ENCODE results near the gene LANCL2. TPM values are rescaled to one million over a fixed set of nuclear protein-coding genes. Genes with fewer than 3 reads are reported as not detected.

The LANCL2 gene
- total RNA-seq, 3 donors from 2014 or later (not counting 1 experiment from before 2014, with no cell fraction given): 7.2 to 9.4 (median 8.3) TPM

DNA sequence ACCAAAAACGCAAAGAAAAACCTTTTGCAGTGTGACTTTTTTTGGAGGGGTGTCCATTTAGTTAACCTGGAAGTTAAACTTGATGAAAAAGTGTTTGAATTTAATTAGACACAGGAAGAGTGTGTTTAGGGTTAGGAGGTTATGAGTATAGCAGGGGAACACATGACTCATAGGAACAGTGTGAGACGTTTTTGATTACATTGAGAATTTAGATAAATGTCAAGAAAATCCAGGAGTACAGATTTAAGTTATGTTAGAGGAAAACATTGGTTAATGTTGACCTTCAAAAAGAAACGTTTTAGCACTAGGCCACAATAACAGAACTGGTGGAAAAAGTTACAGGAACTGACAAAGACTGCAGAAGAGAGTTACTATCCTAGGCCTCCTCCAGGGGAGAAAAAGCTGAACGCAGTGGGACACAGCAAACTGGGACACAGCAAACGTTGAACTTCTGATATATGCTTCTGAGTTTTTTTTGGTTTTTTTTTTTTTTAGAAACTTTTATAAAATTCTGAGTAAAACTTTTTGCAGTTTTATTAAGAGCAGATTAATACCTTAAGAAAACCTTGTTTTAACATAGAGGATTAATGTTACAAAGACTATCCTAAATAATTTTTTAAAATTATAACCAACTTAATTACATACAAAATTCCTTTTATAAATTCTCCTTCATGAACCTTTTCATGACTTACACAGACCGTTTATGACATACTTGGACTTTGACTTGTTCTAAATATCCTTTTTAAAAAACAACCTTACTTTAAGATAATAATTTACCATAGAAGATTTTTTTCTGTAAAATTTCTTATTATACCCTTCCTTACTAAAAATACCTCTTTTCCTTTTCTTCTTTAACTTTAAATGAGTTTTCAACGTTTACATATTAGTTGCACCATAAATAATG lies 22.2 kb downstream of the LANCL2 start:
- peaks cover 5 to 21% of the 10 kb centered on the region in 2 donors for H3K9me3 Mint-ChIP-seq
- Histone ChIP-seq H3K9me3 (ENCODE audit: control insufficient read depth, insufficient read depth, low read length) (peaks cover 12% of the 10 kb centered on the region), H3K36me3 (ENCODE audit: control insufficient read depth, insufficient read depth, low read length) (no peaks in the 10 kb centered on the region), H3K4me1 (ENCODE audit: control insufficient read depth, insufficient read depth, low read length) (no peaks in the 10 kb centered on the region), H3K27me3 (ENCODE audit: control insufficient read depth, insufficient read depth, low read length) (no peaks in the 10 kb centered on the region), H3K27ac (ENCODE audit: low read length) (no peak overlapping the region), H3K4me3 (ENCODE audit: low read length) (no peak overlapping the region)
- H3K27ac Mint-ChIP-seq: no peak overlapping the region
- WGBS (ENCODE audit: insufficient coverage): 80% methylated on average over 5 of the region's 7 CpGs
- H3K4me1 Mint-ChIP-seq: peaks cover 0 to 11% of the 10 kb centered on the region in 2 donors
- TF ChIP-seq, protein P1, sequence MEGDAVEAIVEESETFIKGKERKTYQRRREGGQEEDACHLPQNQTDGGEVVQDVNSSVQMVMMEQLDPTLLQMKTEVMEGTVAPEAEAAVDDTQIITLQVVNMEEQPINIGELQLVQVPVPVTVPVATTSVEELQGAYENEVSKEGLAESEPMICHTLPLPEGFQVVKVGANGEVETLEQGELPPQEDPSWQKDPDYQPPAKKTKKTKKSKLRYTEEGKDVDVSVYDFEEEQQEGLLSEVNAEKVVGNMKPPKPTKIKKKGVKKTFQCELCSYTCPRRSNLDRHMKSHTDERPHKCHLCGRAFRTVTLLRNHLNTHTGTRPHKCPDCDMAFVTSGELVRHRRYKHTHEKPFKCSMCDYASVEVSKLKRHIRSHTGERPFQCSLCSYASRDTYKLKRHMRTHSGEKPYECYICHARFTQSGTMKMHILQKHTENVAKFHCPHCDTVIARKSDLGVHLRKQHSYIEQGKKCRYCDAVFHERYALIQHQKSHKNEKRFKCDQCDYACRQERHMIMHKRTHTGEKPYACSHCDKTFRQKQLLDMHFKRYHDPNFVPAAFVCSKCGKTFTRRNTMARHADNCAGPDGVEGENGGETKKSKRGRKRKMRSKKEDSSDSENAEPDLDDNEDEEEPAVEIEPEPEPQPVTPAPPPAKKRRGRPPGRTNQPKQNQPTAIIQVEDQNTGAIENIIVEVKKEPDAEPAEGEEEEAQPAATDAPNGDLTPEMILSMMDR (IDR thresholded peaks at IDR 0.05): no peak
- intact Hi-C loops (cut with micrococcal nuclease): no loop called here
- H3K36me3 Mint-ChIP-seq: peaks cover 23% of the 10 kb centered on the region
- H3K4me3 Mint-ChIP-seq: no peak overlapping the region
- no peak for DNase-seq
- no peak for ATAC-seq
- no peaks in the 10 kb centered on the region for H3K27me3 Mint-ChIP-seq (ENCODE audit: low read depth in 2 of 2)

DNA sequence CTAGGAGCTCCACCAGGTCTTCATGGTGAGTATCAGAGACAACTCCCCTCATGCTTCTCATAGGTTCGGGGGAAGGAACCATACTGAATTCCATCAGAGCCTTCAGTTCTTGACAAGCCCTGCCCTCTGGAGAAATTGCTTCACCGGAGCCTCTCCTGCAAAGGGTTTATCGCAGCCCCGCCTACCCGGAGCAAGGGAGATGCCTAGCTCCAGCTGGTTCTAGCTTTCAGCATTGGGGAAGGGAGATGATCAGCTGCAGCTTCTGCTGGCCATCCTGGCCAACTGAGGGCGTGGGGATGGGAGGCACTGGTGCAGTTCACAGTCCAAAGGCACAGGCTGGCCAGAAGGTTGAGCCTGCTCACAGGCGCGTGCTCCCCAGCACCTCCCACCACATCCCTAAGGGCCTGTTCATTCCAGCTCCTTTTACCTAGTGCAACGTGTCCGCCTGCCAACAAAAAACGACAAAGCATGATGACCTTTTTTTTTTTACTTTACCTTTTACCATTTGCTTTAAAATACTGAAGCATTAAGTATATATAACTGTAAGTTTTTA lies 31.2 kb downstream of the LANCL2 start:
- Histone ChIP-seq H3K4me1 (ENCODE audit: control insufficient read depth, insufficient read depth, low read length) (no peaks in the 10 kb centered on the region), H3K27ac (ENCODE audit: low read length) (no peak overlapping the region), H3K36me3 (ENCODE audit: control insufficient read depth, insufficient read depth, low read length) (peaks cover 2% of the 10 kb centered on the region), H3K4me3 (ENCODE audit: low read length) (no peak overlapping the region), H3K27me3 (ENCODE audit: control insufficient read depth, insufficient read depth, low read length) (no peaks in the 10 kb centered on the region), H3K9me3 (ENCODE audit: control insufficient read depth, insufficient read depth, low read length) (no peaks in the 10 kb centered on the region)
- ATAC-seq: no peak
- TF ChIP-seq, protein P1 (IDR thresholded peaks at IDR 0.05): no peak
- no peaks in the 10 kb centered on the region for H3K9me3 Mint-ChIP-seq
- no peak overlapping the region for H3K4me3 Mint-ChIP-seq
- H3K27ac Mint-ChIP-seq: no peak overlapping the region
- no peaks in the 10 kb centered on the region for H3K4me1 Mint-ChIP-seq
- H3K36me3 Mint-ChIP-seq: no peaks in the 10 kb centered on the region
- no peak for DNase-seq
- 98% methylated on average over 11 of the region's 11 CpGs for WGBS (ENCODE audit: insufficient coverage)
- intact Hi-C loops (cut with micrococcal nuclease): no loop called here
- no peaks in the 10 kb centered on the region for H3K27me3 Mint-ChIP-seq (ENCODE audit: low read depth in 2 of 2)

DNA sequence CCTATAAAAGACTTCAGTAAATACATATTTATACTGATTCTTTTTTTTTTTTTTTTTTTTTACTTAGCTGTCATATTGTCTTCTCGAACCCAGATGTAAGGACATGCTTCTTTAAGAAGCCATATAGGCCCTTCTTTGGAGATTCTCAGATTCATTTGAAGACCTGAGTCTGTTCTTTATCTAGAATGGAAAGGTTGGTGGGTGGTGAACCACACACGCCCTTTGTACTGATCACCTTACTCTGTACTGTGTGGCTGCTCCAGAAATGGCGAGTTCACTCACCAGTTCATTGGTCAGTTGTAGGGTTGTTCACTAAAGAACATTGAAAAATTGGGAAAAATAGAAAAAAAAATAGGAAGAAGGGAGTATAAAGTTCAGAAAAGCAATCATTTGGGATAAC lies 32.5 kb downstream of the LANCL2 start:
- no peak overlapping the region for H3K27ac Mint-ChIP-seq
- no peaks in the 10 kb centered on the region for H3K9me3 Mint-ChIP-seq
- H3K4me3 Mint-ChIP-seq: no peak overlapping the region
- ATAC-seq (no peak), DNase-seq (no peak)
- H3K27ac ChIP-seq (ENCODE audit: low read length): no peak overlapping the region
- H3K36me3 Mint-ChIP-seq: no peaks in the 10 kb centered on the region
- H3K27me3 ChIP-seq (ENCODE audit: control insufficient read depth, insufficient read depth, low read length): no peaks in the 10 kb centered on the region
- H3K36me3 ChIP-seq (ENCODE audit: control insufficient read depth, insufficient read depth, low read length): peaks cover 2% of the 10 kb centered on the region
- intact Hi-C loops (cut with micrococcal nuclease): no loop called here
- no peak overlapping the region for H3K4me3 ChIP-seq (ENCODE audit: low read length)
- WGBS (ENCODE audit: insufficient coverage): 92% methylated on average over 3 of the region's 3 CpGs
- no peaks in the 10 kb centered on the region for H3K4me1 ChIP-seq (ENCODE audit: control insufficient read depth, insufficient read depth, low read length)
- H3K4me1 Mint-ChIP-seq: no peaks in the 10 kb centered on the region
- TF ChIP-seq, protein P1 (IDR thresholded peaks at IDR 0.05): no peak
- H3K9me3 ChIP-seq (ENCODE audit: control insufficient read depth, insufficient read depth, low read length): no peaks in the 10 kb centered on the region
- H3K27me3 Mint-ChIP-seq (ENCODE audit: low read depth in 2 of 2): no peaks in the 10 kb centered on the region

Data from natural killer cell (primary cell).